ENCODE data around the gene DDX18. TPM values are rescaled to one million over a fixed set of nuclear protein-coding genes. Genes with fewer than 3 reads are reported as not detected.

DDX18 gene
- total RNA-seq, 1 experiment from 2014 or later, result 121 TPM

GRCh38 chr2:117832905-117833613 is 18.6 kb downstream of the DDX18 start:
- POLR2A ChIA-PET (ENCODE audit: low non-redundant PET), result no interaction called here
- H3K9me3 ChIP-seq (ENCODE audit: low read depth, low read length, poor library complexity, severe bottlenecking), result no peaks in the 10 kb centered on the region
- BruUV-seq (replicated peaks), result no TSS peak
- CTCF ChIA-PET, result interaction anchor here (4.0 kb wide), 1 partner anchor 170 kb away, joined by 32 read pairs; no protein-coding TSS in a partner anchor
- H3K4me3 ChIP-seq (ENCODE audit: low read depth, low read length, poor library complexity, severe bottlenecking), result no peak overlapping the region
- no peaks in the 10 kb centered on the region for H3K27me3 ChIP-seq (replicated peaks; ENCODE audit: insufficient read depth, low read depth, low read length, poor library complexity)
- H3K27ac ChIP-seq (ENCODE audit: low read depth, low read length, poor library complexity, severe bottlenecking), result no peak overlapping the region
- no peak for DNase-seq (ENCODE audit: low spot score)
- intact Hi-C loops (cut with micrococcal nuclease; ENCODE audit: unreplicated experiment), result no loop called here
- TF ChIP-seq EZH2 (IDR thresholded peaks at IDR 0.05; ENCODE audit: borderline replicate concordance, low read depth, low read length, poor library complexity, severe bottlenecking), result no peak
- TF ChIP-seq, protein P1, sequence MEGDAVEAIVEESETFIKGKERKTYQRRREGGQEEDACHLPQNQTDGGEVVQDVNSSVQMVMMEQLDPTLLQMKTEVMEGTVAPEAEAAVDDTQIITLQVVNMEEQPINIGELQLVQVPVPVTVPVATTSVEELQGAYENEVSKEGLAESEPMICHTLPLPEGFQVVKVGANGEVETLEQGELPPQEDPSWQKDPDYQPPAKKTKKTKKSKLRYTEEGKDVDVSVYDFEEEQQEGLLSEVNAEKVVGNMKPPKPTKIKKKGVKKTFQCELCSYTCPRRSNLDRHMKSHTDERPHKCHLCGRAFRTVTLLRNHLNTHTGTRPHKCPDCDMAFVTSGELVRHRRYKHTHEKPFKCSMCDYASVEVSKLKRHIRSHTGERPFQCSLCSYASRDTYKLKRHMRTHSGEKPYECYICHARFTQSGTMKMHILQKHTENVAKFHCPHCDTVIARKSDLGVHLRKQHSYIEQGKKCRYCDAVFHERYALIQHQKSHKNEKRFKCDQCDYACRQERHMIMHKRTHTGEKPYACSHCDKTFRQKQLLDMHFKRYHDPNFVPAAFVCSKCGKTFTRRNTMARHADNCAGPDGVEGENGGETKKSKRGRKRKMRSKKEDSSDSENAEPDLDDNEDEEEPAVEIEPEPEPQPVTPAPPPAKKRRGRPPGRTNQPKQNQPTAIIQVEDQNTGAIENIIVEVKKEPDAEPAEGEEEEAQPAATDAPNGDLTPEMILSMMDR (conservative IDR thresholded peaks at IDR 0.05; ENCODE audit: low read depth, low read length), result no peak
- peaks cover 35% of the 10 kb centered on the region for H3K36me3 ChIP-seq (ENCODE audit: insufficient read depth, low read length, poor library complexity, severe bottlenecking)
- no peaks in the 10 kb centered on the region for H3K4me1 ChIP-seq (ENCODE audit: insufficient read depth, low read length, poor library complexity, severe bottlenecking)

DNA sequence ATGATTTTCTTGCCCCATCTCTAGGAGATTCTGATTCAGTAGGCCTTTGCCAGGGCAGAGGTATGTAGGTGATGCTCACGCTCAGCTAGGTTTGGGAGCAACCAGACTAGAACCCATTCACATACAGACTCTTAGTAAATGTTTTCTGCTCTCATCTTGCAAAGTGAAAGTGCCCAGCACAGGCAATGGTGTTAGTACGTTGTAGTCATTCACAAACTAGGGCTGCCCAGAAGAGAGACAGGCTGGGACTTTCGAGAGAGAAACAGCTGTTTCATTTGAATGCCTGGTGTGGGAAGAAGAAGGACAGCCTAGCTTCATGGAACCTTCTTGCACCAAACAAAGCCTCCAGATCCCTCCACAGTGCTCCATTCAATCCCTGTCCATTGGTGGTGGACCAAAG is 19.4 kb downstream of the DDX18 start:
- DNase-seq (ENCODE audit: low spot score), result no peak
- H3K27ac ChIP-seq (ENCODE audit: low read depth, low read length, poor library complexity, severe bottlenecking), result no peak overlapping the region
- intact Hi-C loops (cut with micrococcal nuclease; ENCODE audit: unreplicated experiment), result no loop called here
- H3K4me1 ChIP-seq (ENCODE audit: insufficient read depth, low read length, poor library complexity, severe bottlenecking), result no peaks in the 10 kb centered on the region
- no peaks in the 10 kb centered on the region for H3K9me3 ChIP-seq (ENCODE audit: low read depth, low read length, poor library complexity, severe bottlenecking)
- H3K36me3 ChIP-seq (ENCODE audit: insufficient read depth, low read length, poor library complexity, severe bottlenecking), result peaks cover 28% of the 10 kb centered on the region
- TF ChIP-seq, protein P1 (conservative IDR thresholded peaks at IDR 0.05; ENCODE audit: low read depth, low read length), result no peak
- no peak for TF ChIP-seq EZH2 (IDR thresholded peaks at IDR 0.05; ENCODE audit: borderline replicate concordance, low read depth, low read length, poor library complexity, severe bottlenecking)
- CTCF ChIA-PET, result interaction anchor here (0.6 to 4.0 kb wide), 2 partner anchors 169 to 180 kb away, joined by 6 to 32 read pairs; partner anchors contain the start of gene CCDC93
- no peaks in the 10 kb centered on the region for H3K27me3 ChIP-seq (replicated peaks; ENCODE audit: insufficient read depth, low read depth, low read length, poor library complexity)
- POLR2A ChIA-PET (ENCODE audit: low non-redundant PET), result interaction anchor here (0.6 kb wide), 1 partner anchor 56 kb away, joined by 3 read pairs; no protein-coding TSS in a partner anchor
- no TSS peak for BruUV-seq (replicated peaks)
- H3K4me3 ChIP-seq (ENCODE audit: low read depth, low read length, poor library complexity, severe bottlenecking), result no peak overlapping the region

- intact Hi-C loops (cut with micrococcal nuclease; ENCODE audit: unreplicated experiment), result loop anchor here (5.0 kb wide), 1 partner anchor 1032 kb away; no protein-coding TSS in a partner anchor
- no peaks in the 10 kb centered on the region for H3K27me3 ChIP-seq (replicated peaks; ENCODE audit: insufficient read depth, low read depth, low read length, poor library complexity)
- no peak overlapping the region for H3K27ac ChIP-seq (ENCODE audit: low read depth, low read length, poor library complexity, severe bottlenecking)
- H3K4me3 ChIP-seq (ENCODE audit: low read depth, low read length, poor library complexity, severe bottlenecking), result no peak overlapping the region
- CTCF ChIA-PET, result interaction anchor here (4.0 kb wide), 1 partner anchor 168 kb away, joined by 32 read pairs; no protein-coding TSS in a partner anchor
- TF ChIP-seq, protein P1 (conservative IDR thresholded peaks at IDR 0.05; ENCODE audit: low read depth, low read length), result no peak
- TF ChIP-seq EZH2 (IDR thresholded peaks at IDR 0.05; ENCODE audit: borderline replicate concordance, low read depth, low read length, poor library complexity, severe bottlenecking), result no peak
- DNase-seq (ENCODE audit: low spot score), result no peak
- peaks cover 17% of the 10 kb centered on the region for H3K36me3 ChIP-seq (ENCODE audit: insufficient read depth, low read length, poor library complexity, severe bottlenecking)
- H3K9me3 ChIP-seq (ENCODE audit: low read depth, low read length, poor library complexity, severe bottlenecking), result no peaks in the 10 kb centered on the region
- no TSS peak for BruUV-seq (replicated peaks)
- POLR2A ChIA-PET (ENCODE audit: low non-redundant PET), result no interaction called here
- H3K4me1 ChIP-seq (ENCODE audit: insufficient read depth, low read length, poor library complexity, severe bottlenecking), result no peaks in the 10 kb centered on the region
Measured at GRCh38 chr2:117834992-117835391, 20.5 kb downstream of the DDX18 start.

Data from A673 (cell line).